Daoy (cell line): Measurements from ENCODE around the gene OR56A4. TPM values are rescaled to one million over a fixed set of nuclear protein-coding genes. Genes with fewer than 3 reads are reported as not detected.
"Not testable (repeated sequence)": the region's sequence is repeated elsewhere in the genome, so short reads cannot be mapped to it uniquely, and the experiment has no call there.

Source experiments
- DNase-seq: peaks from one replicate; pipeline ENCODE4 v3.0.0-alpha.2; 2015; ENCODE audit warnings: low read depth
- total RNA-seq: library from RNA; depleted of rRNA; stranded (reverse); fragments of >200 nt; shearing (Covaris generic); gene quantifications from 2 replicates; pipeline ENCODE4 v1.2.3, GENCODE V29; 2014; rRNA removed

OR56A4 gene
- total RNA-seq, 1 experiment from 2014 or later = not detected

- not testable (repeated sequence) for DNase-seq
Observed at GRCh38 chr11:5960704-5961320, 45.9 kb downstream of the OR56A4 start.

- no peak for DNase-seq
Observed at GRCh38 chr11:5955586-5955985, 51.2 kb downstream of the OR56A4 start.

Other genes with a start within 250 kb of the OR56A4 start
- gene OR52N5, start 223.6 kb downstream of the OR56A4 start, total RNA-seq = not detected in 2 replicates
- 0.15 TPM in 1 of 2 replicates, not detected in the other for gene OR52N1, start 215.7 kb downstream of the OR56A4 start, total RNA-seq
- gene OR52N2, start 198.0 kb downstream of the OR56A4 start, total RNA-seq = not detected in 2 replicates
- gene OR52E6, start 165.0 kb downstream of the OR56A4 start, total RNA-seq = not detected in 2 replicates
- 0.15 TPM in 1 of 2 replicates, not detected in the other for gene OR52E8, start 149.3 kb downstream of the OR56A4 start, total RNA-seq
- gene OR52E4, start 126.3 kb downstream of the OR56A4 start, total RNA-seq = not detected in 2 replicates
- not detected in 2 replicates for gene OR52E5, start 113.7 kb downstream of the OR56A4 start, total RNA-seq
- 0.11 and 1.3 TPM in 2 replicates for gene OR56A3, start 64.7 kb downstream of the OR56A4 start, total RNA-seq
- not detected in 2 replicates for gene OR56A5, start 38.5 kb downstream of the OR56A4 start, total RNA-seq
- not detected in 2 replicates for gene OR52L1, start 20.0 kb downstream of the OR56A4 start, total RNA-seq
- gene OR56A1, start 23.8 kb upstream of the OR56A4 start, total RNA-seq = under 0.01 TPM in 1 of 2 replicates, not detected in the other
- not detected in 2 replicates for gene OR56B4, start 100.7 kb upstream of the OR56A4 start, total RNA-seq
- not detected in 2 replicates for gene OR52B2, start 163.4 kb upstream of the OR56A4 start, total RNA-seq
- gene OR52W1, start 192.3 kb upstream of the OR56A4 start, total RNA-seq = not detected in 2 replicates
- not detected in 2 replicates for gene C11orf42, start 198.6 kb upstream of the OR56A4 start, total RNA-seq
- 10.6 and 14.9 TPM in 2 replicates for gene FHIP1B, start 227.7 kb upstream of the OR56A4 start, total RNA-seq
- not detected in 2 replicates for gene CNGA4, start 232.1 kb upstream of the OR56A4 start, total RNA-seq